NT2/D1 (cell line): ENCODE data around the gene CBLIF.
"Not testable (repeated sequence)": the region's sequence is repeated elsewhere in the genome, so short reads cannot be mapped to it uniquely, and the experiment has no call there.

Source experiments
- SUZ12 ChIP-seq: IDR thresholded peaks from 2 replicates; pipeline ENCODE4 v1.6.1; 2011; ENCODE audit not compliant: insufficient read length, insufficient read depth; ENCODE audit errors: extremely low read depth
- YY1 ChIP-seq: IDR thresholded peaks from 2 replicates; pipeline ENCODE4 v1.6.1; 2011; ENCODE audit not compliant: insufficient read length, insufficient read depth

DNA sequence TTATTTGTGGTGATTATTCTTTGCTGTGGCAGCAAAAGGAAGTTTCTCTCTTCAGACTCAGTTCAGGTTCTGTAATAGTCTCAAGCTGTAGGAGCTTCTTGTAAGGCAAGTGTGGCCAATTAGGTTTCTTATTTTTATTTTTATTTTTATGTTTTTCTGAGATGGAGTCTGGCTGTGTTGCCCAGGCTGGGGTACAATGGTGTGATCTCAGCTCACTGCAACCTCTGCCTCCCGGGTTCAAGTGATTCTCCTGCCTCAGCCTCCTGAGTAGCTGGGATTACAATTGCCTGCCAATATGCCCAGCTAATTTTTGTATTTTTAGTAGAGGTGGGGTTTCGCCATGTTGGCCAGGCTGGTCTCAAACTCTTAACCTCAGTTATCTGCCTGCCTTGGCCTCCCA lies 4.3 kb upstream of the CBLIF start:
- TF ChIP-seq SUZ12, YY1: not testable (repeated sequence)
